ENCODE data around the gene HEXIM2. TPM values are rescaled to one million over a fixed set of nuclear protein-coding genes. Genes with fewer than 3 reads are reported as not detected.

HEXIM2 gene
- total RNA-seq, 1 donor from 2014 or later, result 6.7 TPM

Other genes with a start within 250 kb of the HEXIM2 start
- not detected in 2 replicates for gene GFAP, start 246.4 kb upstream of the HEXIM2 start, total RNA-seq
- gene KIF18B, start 214.1 kb upstream of the HEXIM2 start, total RNA-seq, result 42.1 and 42.7 TPM in 2 replicates
- 0.21 and 0.42 TPM in 2 replicates for gene C1QL1, start 193.6 kb upstream of the HEXIM2 start, total RNA-seq
- gene DCAKD, start 110.2 kb upstream of the HEXIM2 start, total RNA-seq, result 24.6 and 25.4 TPM in 2 replicates
- 176 and 182 TPM in 2 replicates for gene NMT1, start 100.6 kb upstream of the HEXIM2 start, total RNA-seq
- 4.9 and 5.8 TPM in 2 replicates for gene PLCD3, start 29.4 kb upstream of the HEXIM2 start, total RNA-seq
- gene ACBD4, start 26.2 kb upstream of the HEXIM2 start, total RNA-seq, result 13.5 and 14.7 TPM in 2 replicates
- gene HEXIM1, start 13.4 kb upstream of the HEXIM2 start, total RNA-seq, result 47.3 and 48.0 TPM in 2 replicates
- gene FMNL1, start 60.0 kb downstream of the HEXIM2 start, total RNA-seq, result 325 and 329 TPM in 2 replicates
- 0.28 and 0.40 TPM in 2 replicates for gene SPATA32, start 100.2 kb downstream of the HEXIM2 start, total RNA-seq
- gene MAP3K14, start 155.1 kb downstream of the HEXIM2 start, total RNA-seq, result 57.4 and 61.0 TPM in 2 replicates